H9 (cell line): Measurements from ENCODE around the gene IL15. TPM values are rescaled to one million over a fixed set of nuclear protein-coding genes. Genes with fewer than 3 reads are reported as not detected.

Experiments used
- DNase-seq: peaks from one replicate; pipeline ENCODE4 v3.0.0-alpha.2; 2017
- H2AFZ ChIP-seq: one replicate; pipeline ENCODE4 v1.6.1; 2013; ENCODE audit warnings: mild to moderate bottlenecking, low read length, control low read depth, moderate library complexity
- H2AK5ac ChIP-seq: 2 replicates; pipeline ENCODE4 v1.6.1; 2013; ENCODE audit warnings: low read length, control low read depth, mixed read lengths; ENCODE audit not compliant: insufficient read length
- H2BK120ac ChIP-seq: one replicate; pipeline ENCODE4 v1.6.1; 2013; ENCODE audit warnings: low read depth, mild to moderate bottlenecking, low read length, control low read depth, inconsistent platforms; ENCODE audit not compliant: poor library complexity, severe bottlenecking
- H2BK12ac ChIP-seq: 2 replicates; pipeline ENCODE4 v1.6.1; 2013; ENCODE audit warnings: low read length, control low read depth, mixed read lengths, low read depth; ENCODE audit not compliant: insufficient read length
- H2BK15ac ChIP-seq: 2 replicates; pipeline ENCODE4 v1.6.1; 2013; ENCODE audit warnings: low read depth, low read length, control low read depth
- H2BK20ac ChIP-seq: one replicate; pipeline ENCODE4 v1.6.1; 2013; ENCODE audit warnings: low read depth, mild to moderate bottlenecking, low read length, control low read depth, inconsistent platforms; ENCODE audit not compliant: poor library complexity, severe bottlenecking
- H2BK5ac ChIP-seq: 2 replicates; pipeline ENCODE4 v1.6.1; 2013; ENCODE audit warnings: low read length, control low read depth, mixed read lengths; ENCODE audit not compliant: insufficient read length
- H3K14ac ChIP-seq: 2 replicates; pipeline ENCODE4 v1.6.1; 2013; ENCODE audit warnings: low read length, control low read depth; ENCODE audit not compliant: insufficient read depth
- H3K18ac ChIP-seq: 2 replicates; pipeline ENCODE4 v1.6.1; 2013; ENCODE audit warnings: low read depth, mild to moderate bottlenecking, mixed read lengths, low read length, control low read depth; ENCODE audit not compliant: insufficient read length
- H3K23ac ChIP-seq: 2 replicates; pipeline ENCODE4 v1.6.1; 2013; ENCODE audit warnings: low read length, control low read depth, mixed read lengths, low read depth; ENCODE audit not compliant: insufficient read length
- H3K23me2 ChIP-seq: 2 replicates; pipeline ENCODE4 v1.6.1; 2013; ENCODE audit warnings: low read depth, mild to moderate bottlenecking, mixed read lengths, low read length, control low read depth; ENCODE audit not compliant: insufficient read length, poor library complexity, severe bottlenecking
- H3K27ac ChIP-seq: 2 replicates; pipeline ENCODE4 v1.5.1; 2013; ENCODE audit warnings: low read length, control low read depth, mixed read lengths, low read depth; ENCODE audit not compliant: insufficient read length
- H3K27me3 ChIP-seq: 2 replicates; pipeline ENCODE4 v1.6.1; 2013; ENCODE audit warnings: low read length, control low read depth, inconsistent platforms; ENCODE audit not compliant: insufficient read depth
- H3K4ac ChIP-seq: 2 replicates; pipeline ENCODE4 v1.6.1; 2013; ENCODE audit warnings: low read depth, mild to moderate bottlenecking, control low read depth, inconsistent platforms, low read length, moderate library complexity
- H3K4me1 ChIP-seq: 2 replicates; pipeline ENCODE4 v1.6.1; 2013; ENCODE audit warnings: low read length, control low read depth, inconsistent platforms; ENCODE audit not compliant: insufficient read depth
- H3K4me2 ChIP-seq: 2 replicates; pipeline ENCODE4 v1.6.1; 2013; ENCODE audit warnings: low read length, control low read depth, mixed read lengths; ENCODE audit not compliant: insufficient read length, insufficient read depth
- H3K56ac ChIP-seq: 2 replicates; pipeline ENCODE4 v1.6.1; 2013; ENCODE audit warnings: low read depth, mild to moderate bottlenecking, mixed read lengths, low read length, control low read depth; ENCODE audit not compliant: insufficient read length
- H3K79me1 ChIP-seq: 2 replicates; pipeline ENCODE4 v1.6.1; 2013; ENCODE audit warnings: low read depth, mild to moderate bottlenecking, moderate library complexity, low read length, control low read depth, inconsistent platforms; ENCODE audit not compliant: insufficient read depth, poor library complexity, severe bottlenecking
- H3K79me2 ChIP-seq: 2 replicates; pipeline ENCODE4 v1.6.1; 2013; ENCODE audit warnings: low read length, control low read depth, inconsistent platforms; ENCODE audit not compliant: insufficient read depth
- H3K9ac ChIP-seq: 2 replicates; pipeline ENCODE4 v1.6.1; 2013; ENCODE audit warnings: low read length, control low read depth, mixed read lengths; ENCODE audit not compliant: insufficient read length; ENCODE audit errors: extremely low read depth
- H3K9me3 ChIP-seq: one replicate; pipeline ENCODE4 v1.6.1; 2013; ENCODE audit warnings: low read depth, low read length, inconsistent platforms; ENCODE audit not compliant: control insufficient read depth
- H3T11ph ChIP-seq: one replicate; pipeline ENCODE4 v1.6.1; 2013; ENCODE audit warnings: mild to moderate bottlenecking, low read length, control low read depth, inconsistent platforms
- H4K20me1 ChIP-seq: one replicate; pipeline ENCODE4 v1.6.1; 2013; ENCODE audit not compliant: control insufficient read depth, insufficient read length, insufficient read depth
- H4K5ac ChIP-seq: 2 replicates; pipeline ENCODE4 v1.6.1; 2013; ENCODE audit warnings: low read depth, mild to moderate bottlenecking, mixed read lengths, low read length, control low read depth; ENCODE audit not compliant: insufficient read length
- H4K8ac ChIP-seq: replicated peaks from 2 replicates; pipeline ENCODE4 v1.6.1; 2013; ENCODE audit warnings: low read length, control low read depth, mixed read lengths, low read depth; ENCODE audit not compliant: insufficient read length
- H4K91ac ChIP-seq: 2 replicates; pipeline ENCODE4 v1.6.1; 2013; ENCODE audit warnings: low read depth, mild to moderate bottlenecking, moderate library complexity, mixed read lengths, low read length, control low read depth; ENCODE audit not compliant: insufficient read length
- H3K27ac Mint-ChIP-seq, 3 experiments: 2 replicates in 2 of 3; 3 replicates in 1 of 3; pipeline ENCODE4 v1.8.0; 2020 to 2021; ENCODE audit warnings: mixed read lengths in 3 of 3, mild to moderate bottlenecking in 1 of 3, moderate library complexity in 1 of 3
- H3K27me3 Mint-ChIP-seq: 2 replicates; pipeline ENCODE4 v1.8.0; 2021; ENCODE audit warnings: low read depth, mild to moderate bottlenecking, moderate library complexity, mixed read lengths
- H3K36me3 Mint-ChIP-seq, 3 experiments: 2 replicates in 2 of 3; 3 replicates in 1 of 3; pipeline ENCODE4 v1.8.0; 2020 to 2021; ENCODE audit warnings: low read depth in 3 of 3, mixed read lengths in 3 of 3; ENCODE audit not compliant: insufficient read depth in 1 of 3
- H3K4me1 Mint-ChIP-seq, 2 experiments: 2 replicates each; pipeline ENCODE4 v1.8.0; 2020; ENCODE audit warnings: mixed read lengths in 2 of 2
- H3K4me3 Mint-ChIP-seq, 2 experiments: 2 replicates in 1 of 2; 3 replicates in 1 of 2; pipeline ENCODE4 v1.8.0; 2020 to 2021; ENCODE audit warnings: mild to moderate bottlenecking in 2 of 2, mixed read lengths in 2 of 2, moderate library complexity in 1 of 2
- H3K9me3 Mint-ChIP-seq, 2 experiments: 2 replicates in 1 of 2; 3 replicates in 1 of 2; pipeline ENCODE4 v1.8.0; 2020; ENCODE audit warnings: mild to moderate bottlenecking in 2 of 2, mixed read lengths in 2 of 2, moderate library complexity in 1 of 2
- CTCF ChIP-seq: fragments of 200-600 bp; sonication (generic); conservative IDR thresholded peaks from 3 replicates; pipeline ENCODE4 v1.8.0; 2021; ENCODE audit warnings: antibody characterized with exemption, mild to moderate bottlenecking
- total RNA-seq: library from RNA; stranded (reverse); gene quantifications from 2 replicates; pipeline ENCODE4 v1.2.1, GENCODE V29; 2021

The IL15 gene
- total RNA-seq, 1 experiment from 2014 or later, result 0.61 TPM

GRCh38 chr4:141642711-141643110, 6.3 kb downstream of the IL15 start:
- H4K20me1 ChIP-seq, result no peaks in the 10 kb centered on the region
- H2AK5ac ChIP-seq, result no peak overlapping the region
- H2AFZ ChIP-seq, result no peak overlapping the region

More at GRCh38 chr4:141642711-141643110, 6.3 kb downstream of the IL15 start:
- H3K9ac ChIP-seq, result no peak overlapping the region
- no peaks in the 10 kb centered on the region for H3K4me1 Mint-ChIP-seq
- no peak overlapping the region for H2BK20ac ChIP-seq
- no peak overlapping the region for H4K91ac ChIP-seq
- no peak overlapping the region for H3T11ph ChIP-seq
- H2BK15ac ChIP-seq, result no peak overlapping the region
- H3K23me2 ChIP-seq, result no peaks in the 10 kb centered on the region
- no peak overlapping the region for H4K8ac ChIP-seq
- H3K27ac Mint-ChIP-seq, result no peak overlapping the region
- peaks cover 13% of the 10 kb centered on the region for H3K27me3 Mint-ChIP-seq
- no peaks in the 10 kb centered on the region for H3K79me1 ChIP-seq
- H3K9me3 Mint-ChIP-seq, result no peaks in the 10 kb centered on the region
- H3K56ac ChIP-seq, result no peak overlapping the region
- no peak overlapping the region for H3K18ac ChIP-seq
- no peaks in the 10 kb centered on the region for H3K4me1 ChIP-seq
- H3K23ac ChIP-seq, result no peak overlapping the region
- H3K27ac ChIP-seq, result no peak overlapping the region
- H2BK120ac ChIP-seq, result no peak overlapping the region
- no peak overlapping the region for H3K4me3 Mint-ChIP-seq
- no peak for TF ChIP-seq CTCF
- no peak overlapping the region for H4K5ac ChIP-seq
- no peak overlapping the region for H3K14ac ChIP-seq
- no peak overlapping the region for H3K4ac ChIP-seq
- H2BK12ac ChIP-seq, result no peak overlapping the region
- no peaks in the 10 kb centered on the region for H3K9me3 ChIP-seq
- H2BK5ac ChIP-seq, result no peak overlapping the region
- no peaks in the 10 kb centered on the region for H3K27me3 ChIP-seq
- no peak for DNase-seq
- no peaks in the 10 kb centered on the region for H3K36me3 Mint-ChIP-seq
- no peaks in the 10 kb centered on the region for H3K79me2 ChIP-seq
- no peak overlapping the region for H3K4me2 ChIP-seq
